WTC11 (cell line): ENCODE data around the gene GAS1.

Source experiments
- ATF2 ChIP-seq: sonication (generic); formaldehyde crosslinking; IDR thresholded peaks from 2 replicates; pipeline ENCODE4 v1.8.1; 2022; ENCODE audit warnings: low read depth, missing genetic modification reagents, borderline replicate concordance
- ATF6 ChIP-seq: sonication (generic); formaldehyde crosslinking; IDR thresholded peaks from 2 replicates; pipeline ENCODE4 v1.8.1; 2023; ENCODE audit warnings: mild to moderate bottlenecking, missing genetic modification reagents
- USF2 ChIP-seq: sonication (generic); formaldehyde crosslinking; IDR thresholded peaks from 2 replicates; pipeline ENCODE4 v1.8.1; 2023; ENCODE audit warnings: mild to moderate bottlenecking, missing genetic modification reagents, moderate library complexity

- TF ChIP-seq ATF6 (no peak), ATF2 (CRISPR knock-in tag) (no peak), USF2 (CRISPR knock-in tag) (no peak)
These were observed 4.8 kb downstream of the GAS1 start for GRCh38 chr9:86942281-86943200.
